Testis (tissue), 3 donors: Measurements from ENCODE around the gene ZNF674. TPM values are rescaled to one million over a fixed set of nuclear protein-coding genes. Genes with fewer than 3 reads are reported as not detected.

Experiments used
- DNase-seq: peaks from one replicate; pipeline ENCODE4 v3.0.0-alpha.2; 2019
- H3K27ac ChIP-seq, 2 donors: fragments of 200-600 bp; sonication (generic); one replicate each; pipeline ENCODE4 v1.5.1; 2019
- H3K27me3 ChIP-seq: fragments of 200-600 bp; sonication (generic); one replicate; pipeline ENCODE4 v1.5.1; 2019
- H3K36me3 ChIP-seq: fragments of 200-600 bp; sonication (generic); one replicate; pipeline ENCODE4 v1.5.1; 2017; ENCODE audit warnings: low read depth; ENCODE audit errors: missing control alignments
- H3K4me1 ChIP-seq: fragments of 200-600 bp; sonication (generic); one replicate; pipeline ENCODE4 v1.5.1; 2019
- H3K4me3 ChIP-seq, 2 donors: fragments of 200-600 bp; sonication (generic); one replicate each; pipeline ENCODE4 v1.5.1; 2017 to 2019
- H3K9me3 ChIP-seq: fragments of 200-600 bp; sonication (generic); one replicate; pipeline ENCODE4 v1.5.1; 2017
- CTCF ChIP-seq, 3 experiments: fragments of 450-650 bp in 2 of 3; fragments of 200-600 bp in 1 of 3; sonication (generic) in 1 of 3; IDR thresholded peaks; one replicate each; pipeline ENCODE4 v1.5.1; 2016 to 2019; ENCODE audit warnings: antibody characterized with exemption in 3 of 3, mild to moderate bottlenecking in 2 of 3, moderate library complexity in 1 of 3
- POLR2A ChIP-seq: fragments of 450-650 bp; IDR thresholded peaks from one replicate; pipeline ENCODE4 v1.6.1; 2017; ENCODE audit warnings: antibody characterized with exemption, mild to moderate bottlenecking, moderate library complexity
- WGBS, 2 donors: methylation state at CpG; one replicate each; pipeline ENCODE4 v1.1.5; 2018; 5-methylcytosine and 5-hydroxymethylcytosine counted together
- intact Hi-C: fragments of 100-400 bp; cut with DNase I; formaldehyde crosslinking; loops from one replicate; pipeline ENCODE4 v1.15.1; 2023; ENCODE audit warnings: low total_unique reads
- polyA plus RNA-seq: library from polyadenylated mRNA; stranded (reverse); fragments of 350-450 nt; fragmentation: Illumina TruSeq; extraction: RNeasy Lipid Tissue Mini Kit (QIAGEN cat#74804); gene quantifications from one replicate; pipeline ENCODE4 v1.2.3, GENCODE V29; 2014; ENCODE audit warnings: low read depth, low replicate concordance; ENCODE audit not compliant: insufficient read depth
- total RNA-seq, 2 donors: library from RNA; depleted of rRNA; stranded (reverse); fragments of >200 nt; gene quantifications; one replicate each; pipeline ENCODE4 v1.2.3, GENCODE V29; 2016

The ZNF674 gene
- total and polyA plus RNA-seq, 3 donors from 2014 or later, result 2.4 to 8.2 (median 6.3) TPM

GRCh38 chrX:46572340-46572936, 27.2 kb upstream of the ZNF674 start:
- DNase-seq, result no peak
- Histone ChIP-seq H3K27ac (peak overlapping the region in 1 of 2 donors; percentile 45), H3K9me3 (no peaks in the 10 kb centered on the region), H3K27me3 (no peaks in the 10 kb centered on the region), H3K4me1 (no peaks in the 10 kb centered on the region), H3K36me3 (no peaks in the 10 kb centered on the region), H3K4me3 (no peak overlapping the region)
- no peak for TF ChIP-seq POLR2A
- TF ChIP-seq CTCF (IDR thresholded peaks at IDR 0.05), result no peak
- intact Hi-C loops, result loop anchor here (10.0 kb wide), 1 partner anchor 62 kb away; no protein-coding TSS in a partner anchor
- 73 to 76% methylated on average over 5 of the region's 5 CpGs for WGBS, 2 donors

- no peak for DNase-seq
- no peak for TF ChIP-seq POLR2A
- no peak for TF ChIP-seq CTCF (IDR thresholded peaks at IDR 0.05)
- no peak overlapping the region for H3K4me3 ChIP-seq
- no peaks in the 10 kb centered on the region for H3K27me3 ChIP-seq
- H3K36me3 ChIP-seq, result no peaks in the 10 kb centered on the region
- no peaks in the 10 kb centered on the region for H3K9me3 ChIP-seq
- no peak overlapping the region for H3K27ac ChIP-seq
- intact Hi-C loops, result loop anchor here (10.0 kb wide), 1 partner anchor 63 kb away; no protein-coding TSS in a partner anchor
- 90 to 92% methylated on average over 7 to 10 of the region's 10 CpGs for WGBS, 2 donors
- no peaks in the 10 kb centered on the region for H3K4me1 ChIP-seq
These were observed 26.5 kb upstream of the ZNF674 start for GRCh38 chrX:46571423-46572339.

- H3K4me3 ChIP-seq, result no peak overlapping the region
- intact Hi-C loops, result loop anchor here (10.0 kb wide), 1 partner anchor 65 kb away; no protein-coding TSS in a partner anchor
- H3K27ac ChIP-seq, result no peak overlapping the region
- no peaks in the 10 kb centered on the region for H3K36me3 ChIP-seq
- H3K4me1 ChIP-seq, result no peaks in the 10 kb centered on the region
- no peak for DNase-seq
- H3K27me3 ChIP-seq, result no peaks in the 10 kb centered on the region
- TF ChIP-seq POLR2A (no peak), CTCF (IDR thresholded peaks at IDR 0.05) (no peak)
- H3K9me3 ChIP-seq, result no peaks in the 10 kb centered on the region
These were observed 24.4 kb upstream of the ZNF674 start for GRCh38 chrX:46569621-46570020.

GRCh38 chrX:46567388-46567787, 22.2 kb upstream of the ZNF674 start:
- H3K9me3 ChIP-seq, result no peaks in the 10 kb centered on the region
- no peaks in the 10 kb centered on the region for H3K36me3 ChIP-seq
- H3K4me3 ChIP-seq, result no peak overlapping the region
- no peak for DNase-seq
- intact Hi-C loops, result no loop called here
- no peaks in the 10 kb centered on the region for H3K27me3 ChIP-seq
- no peaks in the 10 kb centered on the region for H3K4me1 ChIP-seq
- no peak for TF ChIP-seq CTCF (IDR thresholded peaks at IDR 0.05)
- TF ChIP-seq POLR2A, result no peak
- no peak overlapping the region for H3K27ac ChIP-seq
